UCSD-AML1 (cell line): ENCODE measurements around the gene CYP4A11.
"Not testable (repeated sequence)": the region's sequence is repeated elsewhere in the genome, so short reads cannot be mapped to it uniquely, and the experiment has no call there.

ENCODE experiments used
- DNase-seq: peaks from one replicate; lab custom pipeline; 2025; ENCODE audit not compliant: unreplicated experiment; lab: John Stamatoyannopoulos, UW

Gene CYP4A11

GRCh38 chr1:46941135-46941694 is at the start of gene CYP4A11:
Gene CYP4A11, minus strand, starts transcription at chr1:46941476. Its CDS starts 43 bp downstream, at chr1:46941433.
- no peak for DNase-seq

- DNase-seq = not testable (repeated sequence)
These were observed 49.3 kb upstream of the CYP4A11 start for GRCh38 chr1:46990541-46990940.

GRCh38 chr1:46983830-46984586 is 42.7 kb upstream of the CYP4A11 start:
- DNase-seq = no peak

GRCh38 chr1:46983166-46983829 is 42.0 kb upstream of the CYP4A11 start:
- no peak for DNase-seq

- DNase-seq = no peak
These were observed 27.8 kb upstream of the CYP4A11 start for GRCh38 chr1:46969014-46969619.

GRCh38 chr1:46962272-46962671 is 21.0 kb upstream of the CYP4A11 start:
- not testable (repeated sequence) for DNase-seq

- DNase-seq = no peak
These were observed 19.9 kb upstream of the CYP4A11 start for GRCh38 chr1:46961066-46961758.

GRCh38 chr1:46960250-46960649 is 19.0 kb upstream of the CYP4A11 start:
- no peak for DNase-seq

- DNase-seq = not testable (repeated sequence)
These were observed 13.8 kb upstream of the CYP4A11 start for GRCh38 chr1:46955116-46955515.

GRCh38 chr1:46953847-46954246 is 12.6 kb upstream of the CYP4A11 start:
- not testable (repeated sequence) for DNase-seq

- DNase-seq = not testable (repeated sequence)
These were observed 8.1 kb upstream of the CYP4A11 start for GRCh38 chr1:46949417-46949666.

GRCh38 chr1:46948629-46949416 is 7.5 kb upstream of the CYP4A11 start:
- no peak for DNase-seq

GRCh38 chr1:46947706-46948105 is 6.4 kb upstream of the CYP4A11 start:
- DNase-seq = not testable (repeated sequence)

- DNase-seq = no peak
These were observed 810 bp upstream of the CYP4A11 start for GRCh38 chr1:46942086-46942485.

GRCh38 chr1:46940307-46940706 is 969 bp downstream of the CYP4A11 start:
- DNase-seq = no peak

GRCh38 chr1:46937270-46937669 is 4.0 kb downstream of the CYP4A11 start:
- DNase-seq = no peak

GRCh38 chr1:46936788-46937187 is 4.5 kb downstream of the CYP4A11 start:
- DNase-seq = no peak

- DNase-seq = not testable (repeated sequence)
These were observed 6.4 kb downstream of the CYP4A11 start for GRCh38 chr1:46934852-46935251.

- not testable (repeated sequence) for DNase-seq
These were observed 9.3 kb downstream of the CYP4A11 start for GRCh38 chr1:46932020-46932419.

- DNase-seq = no peak
These were observed 10.1 kb downstream of the CYP4A11 start for GRCh38 chr1:46931151-46931550.
